ENCODE measurements around the gene MED12L.
"Not testable (repeated sequence)": the region's sequence is repeated elsewhere in the genome, so short reads cannot be mapped to it uniquely, and the experiment has no call there.

Gene MED12L

GRCh38 chr3:151210676-151211381 lies 125.4 kb downstream of the MED12L start:
- no peak for DNase-seq (ENCODE audit: low read depth)

- DNase-seq (ENCODE audit: low read depth) = no peak
These were observed 127.7 kb downstream of the MED12L start for GRCh38 chr3:151213151-151213550.

- no peak for DNase-seq (ENCODE audit: low read depth)
These were observed 128.4 kb downstream of the MED12L start for GRCh38 chr3:151213881-151214280.

GRCh38 chr3:151214459-151214858 lies 129.0 kb downstream of the MED12L start:
- no peak for DNase-seq (ENCODE audit: low read depth)

GRCh38 chr3:151216641-151217607 lies 131.5 kb downstream of the MED12L start:
- no peak for DNase-seq (ENCODE audit: low read depth)

- no peak for DNase-seq (ENCODE audit: low read depth)
These were observed 132.7 kb downstream of the MED12L start for GRCh38 chr3:151218136-151218535.

GRCh38 chr3:151219056-151219455 lies 133.6 kb downstream of the MED12L start:
- DNase-seq (ENCODE audit: low read depth) = peak; percentile 58

- DNase-seq (ENCODE audit: low read depth) = no peak
These were observed 138.9 kb downstream of the MED12L start for GRCh38 chr3:151224268-151224866.

- DNase-seq (ENCODE audit: low read depth) = no peak
These were observed 139.8 kb downstream of the MED12L start for GRCh38 chr3:151225040-151225975.

GRCh38 chr3:151226088-151226563 lies 140.7 kb downstream of the MED12L start:
- no peak for DNase-seq (ENCODE audit: low read depth)

- DNase-seq (ENCODE audit: low read depth) = no peak
These were observed 141.4 kb downstream of the MED12L start for GRCh38 chr3:151226825-151227224.

GRCh38 chr3:151227266-151227806 lies 141.9 kb downstream of the MED12L start:
- no peak for DNase-seq (ENCODE audit: low read depth)

- no peak for DNase-seq (ENCODE audit: low read depth)
These were observed 142.6 kb downstream of the MED12L start for GRCh38 chr3:151227807-151228665.

GRCh38 chr3:151228666-151229040 lies 143.2 kb downstream of the MED12L start:
- peak; percentile 61 for DNase-seq (ENCODE audit: low read depth)

GRCh38 chr3:151230646-151231045 lies 145.2 kb downstream of the MED12L start:
- no peak for DNase-seq (ENCODE audit: low read depth)

- DNase-seq (ENCODE audit: low read depth) = not testable (repeated sequence)
These were observed 146.9 kb downstream of the MED12L start for GRCh38 chr3:151232403-151232802.

GRCh38 chr3:151232991-151233390 lies 147.5 kb downstream of the MED12L start:
- no peak for DNase-seq (ENCODE audit: low read depth)

- DNase-seq (ENCODE audit: low read depth) = no peak
These were observed 149.4 kb downstream of the MED12L start for GRCh38 chr3:151234825-151235224.

GRCh38 chr3:151236316-151236715 lies 150.9 kb downstream of the MED12L start:
- DNase-seq (ENCODE audit: low read depth) = no peak

GRCh38 chr3:151236736-151237135 lies 151.3 kb downstream of the MED12L start:
- DNase-seq (ENCODE audit: low read depth) = no peak
